ENCODE data around the gene SGTB.

DNA sequence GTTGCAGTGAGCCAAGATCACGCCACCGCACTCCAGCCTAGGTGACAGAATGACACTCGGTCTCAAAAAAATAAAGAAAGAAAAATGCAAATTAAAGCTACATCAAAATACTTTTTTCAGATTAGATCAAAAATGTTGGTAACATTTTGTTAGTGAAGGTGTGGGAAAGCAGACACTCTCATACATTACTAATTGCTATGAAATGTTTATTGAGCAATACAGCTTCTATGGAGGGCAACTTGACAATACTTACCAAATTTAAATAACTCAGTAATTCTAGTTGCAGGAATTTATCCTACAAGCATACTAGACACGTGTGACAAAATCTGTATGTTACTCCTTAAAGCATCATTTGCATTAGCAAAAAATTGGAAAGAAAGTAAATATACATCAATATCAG, 101.9 kb downstream of the SGTB start:
- TF ChIP-seq, protein P1, sequence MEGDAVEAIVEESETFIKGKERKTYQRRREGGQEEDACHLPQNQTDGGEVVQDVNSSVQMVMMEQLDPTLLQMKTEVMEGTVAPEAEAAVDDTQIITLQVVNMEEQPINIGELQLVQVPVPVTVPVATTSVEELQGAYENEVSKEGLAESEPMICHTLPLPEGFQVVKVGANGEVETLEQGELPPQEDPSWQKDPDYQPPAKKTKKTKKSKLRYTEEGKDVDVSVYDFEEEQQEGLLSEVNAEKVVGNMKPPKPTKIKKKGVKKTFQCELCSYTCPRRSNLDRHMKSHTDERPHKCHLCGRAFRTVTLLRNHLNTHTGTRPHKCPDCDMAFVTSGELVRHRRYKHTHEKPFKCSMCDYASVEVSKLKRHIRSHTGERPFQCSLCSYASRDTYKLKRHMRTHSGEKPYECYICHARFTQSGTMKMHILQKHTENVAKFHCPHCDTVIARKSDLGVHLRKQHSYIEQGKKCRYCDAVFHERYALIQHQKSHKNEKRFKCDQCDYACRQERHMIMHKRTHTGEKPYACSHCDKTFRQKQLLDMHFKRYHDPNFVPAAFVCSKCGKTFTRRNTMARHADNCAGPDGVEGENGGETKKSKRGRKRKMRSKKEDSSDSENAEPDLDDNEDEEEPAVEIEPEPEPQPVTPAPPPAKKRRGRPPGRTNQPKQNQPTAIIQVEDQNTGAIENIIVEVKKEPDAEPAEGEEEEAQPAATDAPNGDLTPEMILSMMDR (IDR thresholded peaks at IDR 0.05): no peak
- no peak for TF ChIP-seq EZH2 (IDR thresholded peaks at IDR 0.05; ENCODE audit: borderline replicate concordance, insufficient read depth, low read depth, low read length, poor library complexity, severe bottlenecking)
